Left ventricle myocardium inferior (tissue), 1 donor: ENCODE data around the gene CCT2. TPM values are rescaled to one million over a fixed set of nuclear protein-coding genes. Genes with fewer than 3 reads are reported as not detected.

Experiments used
- DNase-seq: peaks from one replicate; pipeline ENCODE4 v3.0.0-alpha.2; 2020
- H3K27ac ChIP-seq: fragments of 200-600 bp; replicated peaks from 2 replicates; pipeline ENCODE4 v1.8.0; 2021
- H3K27me3 ChIP-seq: fragments of 200-600 bp; 2 replicates; pipeline ENCODE4 v1.8.0; 2021; ENCODE audit warnings: low read depth
- H3K36me3 ChIP-seq: fragments of 200-600 bp; 2 replicates; pipeline ENCODE4 v1.8.0; 2021
- H3K4me1 ChIP-seq: fragments of 200-600 bp; 2 replicates; pipeline ENCODE4 v1.8.0; 2021
- H3K4me3 ChIP-seq: fragments of 200-600 bp; 2 replicates; pipeline ENCODE4 v1.8.0; 2021; ENCODE audit warnings: mild to moderate bottlenecking, moderate library complexity
- H3K9me3 ChIP-seq: fragments of 200-600 bp; replicated peaks from 2 replicates; pipeline ENCODE4 v1.8.0; 2021
- intact Hi-C: fragments of 100-400 bp; cut with micrococcal nuclease; formaldehyde crosslinking; loops from one replicate; pipeline ENCODE4 v1.11.0; 2022
- total RNA-seq: library from RNA; stranded (reverse); fragmentation: NEBNext Ultra II Directional; extraction: Animal tissue kit (Norgen Biotek cat#: 25700); gene quantifications from one replicate; pipeline ENCODE4 v1.2.1, GENCODE V29; 2021
- TF ChIP-seq, protein P1 (sequence below): fragments of 200-600 bp; IDR thresholded peaks from 2 replicates; pipeline ENCODE4 v1.8.0; 2021; ENCODE audit warnings: antibody characterized with exemption, mild to moderate bottlenecking, borderline replicate concordance
- donor health status: DM: no; HTN: yes; CAD: no; lungs with severe emphysema.

Gene CCT2
- total RNA-seq, 1 donor from 2014 or later, result 91.7 TPM

DNA sequence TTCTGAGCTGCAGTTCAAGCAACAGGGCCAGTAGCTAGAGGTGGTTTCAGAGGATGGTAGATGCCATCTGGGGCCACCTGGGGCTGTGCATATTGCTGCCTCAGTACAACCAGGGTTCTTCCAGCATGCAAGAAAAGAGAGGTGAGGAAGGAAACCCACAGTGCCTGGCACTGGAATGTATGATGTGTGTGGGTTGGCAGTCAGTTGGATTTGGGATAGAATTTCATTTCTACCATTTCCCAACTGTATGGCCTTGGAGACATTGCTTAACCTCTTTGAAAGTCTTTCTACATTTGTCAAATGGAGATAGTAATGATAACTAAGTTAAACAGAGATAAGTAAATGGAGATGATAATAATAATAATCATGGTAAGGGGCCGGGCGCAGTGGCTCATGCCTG lies 35.7 kb downstream of the CCT2 start:
- no peaks in the 10 kb centered on the region for H3K36me3 ChIP-seq
- H3K27me3 ChIP-seq, result no peaks in the 10 kb centered on the region
- H3K4me1 ChIP-seq, result peaks cover 26% of the 10 kb centered on the region
- no peak overlapping the region for H3K4me3 ChIP-seq
- intact Hi-C loops, result no loop called here
- TF ChIP-seq, protein P1, sequence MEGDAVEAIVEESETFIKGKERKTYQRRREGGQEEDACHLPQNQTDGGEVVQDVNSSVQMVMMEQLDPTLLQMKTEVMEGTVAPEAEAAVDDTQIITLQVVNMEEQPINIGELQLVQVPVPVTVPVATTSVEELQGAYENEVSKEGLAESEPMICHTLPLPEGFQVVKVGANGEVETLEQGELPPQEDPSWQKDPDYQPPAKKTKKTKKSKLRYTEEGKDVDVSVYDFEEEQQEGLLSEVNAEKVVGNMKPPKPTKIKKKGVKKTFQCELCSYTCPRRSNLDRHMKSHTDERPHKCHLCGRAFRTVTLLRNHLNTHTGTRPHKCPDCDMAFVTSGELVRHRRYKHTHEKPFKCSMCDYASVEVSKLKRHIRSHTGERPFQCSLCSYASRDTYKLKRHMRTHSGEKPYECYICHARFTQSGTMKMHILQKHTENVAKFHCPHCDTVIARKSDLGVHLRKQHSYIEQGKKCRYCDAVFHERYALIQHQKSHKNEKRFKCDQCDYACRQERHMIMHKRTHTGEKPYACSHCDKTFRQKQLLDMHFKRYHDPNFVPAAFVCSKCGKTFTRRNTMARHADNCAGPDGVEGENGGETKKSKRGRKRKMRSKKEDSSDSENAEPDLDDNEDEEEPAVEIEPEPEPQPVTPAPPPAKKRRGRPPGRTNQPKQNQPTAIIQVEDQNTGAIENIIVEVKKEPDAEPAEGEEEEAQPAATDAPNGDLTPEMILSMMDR, result no peak
- no peak for DNase-seq
- no peaks in the 10 kb centered on the region for H3K9me3 ChIP-seq
- H3K27ac ChIP-seq, result no peak overlapping the region

DNA sequence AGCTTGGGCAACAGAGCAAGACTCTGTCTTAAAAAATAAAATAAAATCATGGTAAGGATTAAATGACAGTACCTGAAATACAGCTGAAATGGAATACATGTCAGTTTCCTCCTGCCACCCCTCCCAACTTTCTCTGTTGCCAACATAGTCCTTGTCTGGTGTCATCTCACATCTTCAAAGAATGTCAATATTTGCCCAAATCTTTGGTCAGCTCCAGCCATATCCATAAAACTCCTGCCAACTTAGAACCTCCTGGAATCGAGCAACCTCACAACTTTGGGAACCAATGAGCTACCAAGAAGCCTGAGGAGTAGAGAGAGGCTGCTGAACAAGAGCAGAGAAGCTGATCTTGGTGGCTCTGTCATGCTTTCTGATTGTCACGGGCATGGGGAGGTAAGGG lies 36.3 kb downstream of the CCT2 start:
- intact Hi-C loops, result no loop called here
- H3K4me3 ChIP-seq, result no peak overlapping the region
- no peaks in the 10 kb centered on the region for H3K9me3 ChIP-seq
- DNase-seq, result no peak
- no peaks in the 10 kb centered on the region for H3K27me3 ChIP-seq
- H3K4me1 ChIP-seq, result peaks cover 26% of the 10 kb centered on the region
- TF ChIP-seq, protein P1, result no peak
- H3K36me3 ChIP-seq, result no peaks in the 10 kb centered on the region
- H3K27ac ChIP-seq, result no peak overlapping the region

DNA sequence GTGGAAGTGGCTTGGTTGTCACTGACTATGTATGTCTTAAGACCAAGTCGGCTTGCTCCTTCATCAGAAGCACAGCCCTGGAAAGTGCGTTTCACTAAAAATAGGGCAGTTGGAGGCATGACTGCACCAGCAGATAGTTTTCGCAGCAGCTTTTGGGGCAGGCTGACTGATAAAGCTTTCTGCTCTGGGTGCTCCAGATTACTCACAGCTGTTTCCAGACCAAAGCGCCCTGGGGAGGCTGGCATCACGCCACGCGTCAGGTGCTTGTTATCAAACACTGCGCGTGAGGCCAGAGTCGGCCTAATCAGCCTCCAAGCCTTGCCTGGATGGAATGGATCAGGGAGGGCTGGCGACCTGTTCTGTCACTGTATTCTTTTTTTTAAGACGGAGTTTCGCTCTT lies 38.7 kb downstream of the CCT2 start:
- TF ChIP-seq, protein P1, result no peak
- H3K27ac ChIP-seq, result peak overlapping the region; percentile 79
- no peaks in the 10 kb centered on the region for H3K9me3 ChIP-seq
- no peaks in the 10 kb centered on the region for H3K36me3 ChIP-seq
- no peaks in the 10 kb centered on the region for H3K27me3 ChIP-seq
- peaks cover 26% of the 10 kb centered on the region for H3K4me1 ChIP-seq
- peak; percentile 83 for DNase-seq
- intact Hi-C loops, result no loop called here
- peak overlapping the region; percentile 29 for H3K4me3 ChIP-seq

DNA sequence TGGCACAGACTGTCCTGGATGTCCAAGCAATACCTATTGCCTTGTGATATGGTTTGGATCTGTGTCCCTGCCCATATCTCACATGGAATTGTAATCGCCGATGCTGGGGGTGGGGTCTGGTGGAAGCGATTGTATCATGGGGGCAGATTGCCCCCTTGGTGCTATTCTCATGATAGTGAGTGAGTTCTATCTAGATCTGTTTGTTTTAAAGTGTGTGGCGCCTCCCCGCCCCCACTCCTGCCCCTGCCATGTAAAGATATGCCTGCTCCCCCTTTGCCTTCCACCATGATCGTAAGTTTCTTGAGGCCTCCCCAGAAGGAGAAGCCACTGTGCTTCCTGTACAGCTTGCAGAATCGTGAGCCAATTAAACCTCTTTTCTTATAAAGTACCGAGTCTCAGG lies 42.2 kb downstream of the CCT2 start:
- intact Hi-C loops, result no loop called here
- Histone ChIP-seq H3K27ac (no peak overlapping the region), H3K4me1 (peaks cover 12% of the 10 kb centered on the region), H3K27me3 (no peaks in the 10 kb centered on the region), H3K4me3 (no peak overlapping the region), H3K36me3 (no peaks in the 10 kb centered on the region), H3K9me3 (no peaks in the 10 kb centered on the region)
- TF ChIP-seq, protein P1, result no peak
- no peak for DNase-seq

DNA sequence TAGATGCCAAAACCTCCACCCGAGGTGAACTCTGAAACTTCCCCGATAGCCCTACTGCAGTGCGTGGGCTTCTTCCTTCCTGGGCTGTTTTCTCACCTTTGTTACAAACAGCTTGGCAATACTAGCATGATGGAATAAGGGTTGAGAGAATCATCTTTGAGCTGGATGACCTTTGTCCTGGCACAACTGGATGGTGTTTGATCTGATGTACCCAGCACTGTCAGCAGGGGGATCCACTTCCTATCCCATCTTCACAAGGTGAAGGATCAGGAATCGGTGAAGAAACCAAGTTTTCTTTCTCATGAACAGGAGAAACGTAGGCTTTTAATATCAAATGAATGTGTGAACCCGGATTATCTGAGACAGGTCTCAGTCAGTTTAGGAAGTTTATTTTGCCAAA lies 44.9 kb downstream of the CCT2 start:
- TF ChIP-seq, protein P1, result no peak
- Histone ChIP-seq H3K9me3 (no peaks in the 10 kb centered on the region), H3K27me3 (no peaks in the 10 kb centered on the region), H3K27ac (no peak overlapping the region), H3K4me3 (no peak overlapping the region), H3K4me1 (no peaks in the 10 kb centered on the region), H3K36me3 (no peaks in the 10 kb centered on the region)
- intact Hi-C loops, result no loop called here
- no peak for DNase-seq

DNA sequence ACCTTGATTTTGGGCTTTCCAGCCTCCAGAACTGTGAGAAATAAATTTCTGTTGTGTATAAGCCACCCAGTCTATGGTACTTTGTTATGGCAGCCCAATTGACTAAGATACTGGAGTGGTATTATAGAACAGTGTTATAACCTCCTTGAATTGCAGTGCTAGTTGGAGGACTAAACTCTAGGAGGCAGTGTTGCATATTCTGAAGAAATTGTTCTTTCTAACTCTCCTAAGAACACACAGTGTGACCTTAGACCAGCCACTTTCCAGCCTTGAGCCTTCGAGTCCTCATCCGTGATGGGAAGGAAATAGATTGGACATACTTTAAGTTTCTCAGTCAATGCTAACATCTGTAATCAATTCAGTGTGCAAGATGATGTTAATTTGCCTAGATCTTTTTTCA lies 47.8 kb downstream of the CCT2 start:
- no peaks in the 10 kb centered on the region for H3K27me3 ChIP-seq
- no peaks in the 10 kb centered on the region for H3K36me3 ChIP-seq
- DNase-seq, result no peak
- H3K27ac ChIP-seq, result no peak overlapping the region
- H3K4me1 ChIP-seq, result peaks cover 5% of the 10 kb centered on the region
- intact Hi-C loops, result no loop called here
- TF ChIP-seq, protein P1, result no peak
- H3K4me3 ChIP-seq, result no peak overlapping the region
- H3K9me3 ChIP-seq, result no peaks in the 10 kb centered on the region
